ENCODE measurements around the gene KCNK17. TPM values are rescaled to one million over a fixed set of nuclear protein-coding genes. Genes with fewer than 3 reads are reported as not detected.
"Not testable (repeated sequence)": the region's sequence is repeated elsewhere in the genome, so short reads cannot be mapped to it uniquely, and the experiment has no call there.

The KCNK17 gene
- total and polyA plus RNA-seq, 3 donors from 2014 or later: 0.32 to 0.47 (median 0.37) TPM

DNA sequence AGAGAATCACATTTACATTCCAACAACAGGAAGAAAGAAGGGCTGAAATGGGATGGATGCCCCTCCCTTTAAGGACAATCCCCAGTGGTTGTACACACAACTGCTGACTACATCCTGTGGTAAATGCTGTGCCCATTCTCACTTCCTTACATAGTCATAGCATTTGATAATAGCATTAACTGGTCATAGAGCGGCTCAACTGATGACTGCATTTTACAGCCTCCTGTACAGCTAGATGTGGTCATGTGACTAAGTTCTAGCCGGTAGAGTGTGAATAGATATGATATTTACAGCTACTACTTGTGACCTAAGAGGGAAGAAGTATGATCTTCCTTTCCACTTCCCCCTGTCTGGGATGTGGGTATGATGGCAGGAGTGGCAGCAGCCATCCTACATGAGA lies 24.7 kb downstream of the KCNK17 start:
- TF ChIP-seq, protein P1, sequence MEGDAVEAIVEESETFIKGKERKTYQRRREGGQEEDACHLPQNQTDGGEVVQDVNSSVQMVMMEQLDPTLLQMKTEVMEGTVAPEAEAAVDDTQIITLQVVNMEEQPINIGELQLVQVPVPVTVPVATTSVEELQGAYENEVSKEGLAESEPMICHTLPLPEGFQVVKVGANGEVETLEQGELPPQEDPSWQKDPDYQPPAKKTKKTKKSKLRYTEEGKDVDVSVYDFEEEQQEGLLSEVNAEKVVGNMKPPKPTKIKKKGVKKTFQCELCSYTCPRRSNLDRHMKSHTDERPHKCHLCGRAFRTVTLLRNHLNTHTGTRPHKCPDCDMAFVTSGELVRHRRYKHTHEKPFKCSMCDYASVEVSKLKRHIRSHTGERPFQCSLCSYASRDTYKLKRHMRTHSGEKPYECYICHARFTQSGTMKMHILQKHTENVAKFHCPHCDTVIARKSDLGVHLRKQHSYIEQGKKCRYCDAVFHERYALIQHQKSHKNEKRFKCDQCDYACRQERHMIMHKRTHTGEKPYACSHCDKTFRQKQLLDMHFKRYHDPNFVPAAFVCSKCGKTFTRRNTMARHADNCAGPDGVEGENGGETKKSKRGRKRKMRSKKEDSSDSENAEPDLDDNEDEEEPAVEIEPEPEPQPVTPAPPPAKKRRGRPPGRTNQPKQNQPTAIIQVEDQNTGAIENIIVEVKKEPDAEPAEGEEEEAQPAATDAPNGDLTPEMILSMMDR (IDR thresholded peaks at IDR 0.05): no peak
- no peak for TF ChIP-seq POLR2A (IDR thresholded peaks at IDR 0.05)
- Histone ChIP-seq H3K9me3 (no peaks in the 10 kb centered on the region), H3K27ac (no peak overlapping the region), H3K4me3 (no peak overlapping the region), H3K4me1 (no peaks in the 10 kb centered on the region), H3K36me3 (ENCODE audit: low read depth, missing control alignments) (no peaks in the 10 kb centered on the region), H3K27me3 (no peaks in the 10 kb centered on the region)
- no peak for DNase-seq
- WGBS, 2 donors: 84 to 89% methylated on average over 2 of the region's 2 CpGs
- intact Hi-C loops (cut with DNase I; ENCODE audit: low total_unique reads): no loop called here

DNA sequence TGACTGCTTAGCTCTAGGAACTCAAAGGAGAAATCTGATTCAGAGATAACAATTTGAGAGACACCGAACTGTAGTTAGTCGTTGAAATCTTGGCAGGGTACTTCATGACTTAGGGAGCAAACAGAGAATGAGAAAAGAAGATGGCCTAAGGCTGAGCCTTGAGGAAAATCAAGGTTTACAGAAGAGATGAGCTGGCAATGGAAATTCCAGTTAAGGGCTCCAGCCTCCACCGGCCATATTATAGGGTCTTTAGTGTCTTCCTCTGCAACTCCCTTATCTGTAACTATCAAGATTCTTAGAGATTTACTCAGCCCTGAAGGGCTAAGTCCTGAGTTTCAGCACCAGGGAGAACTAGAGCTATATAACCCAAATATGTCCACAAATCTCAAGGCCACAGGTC lies 26.6 kb downstream of the KCNK17 start:
- WGBS, 2 donors: 93 to 94% methylated on average over 3 of the region's 3 CpGs
- Histone ChIP-seq H3K4me1 (no peaks in the 10 kb centered on the region), H3K4me3 (no peak overlapping the region), H3K36me3 (ENCODE audit: low read depth, missing control alignments) (no peaks in the 10 kb centered on the region), H3K27me3 (no peaks in the 10 kb centered on the region), H3K9me3 (no peaks in the 10 kb centered on the region), H3K27ac (no peak overlapping the region)
- intact Hi-C loops (cut with DNase I; ENCODE audit: low total_unique reads): no loop called here
- DNase-seq: no peak
- TF ChIP-seq, protein P1 (IDR thresholded peaks at IDR 0.05): no peak
- no peak for TF ChIP-seq POLR2A (IDR thresholded peaks at IDR 0.05)

DNA sequence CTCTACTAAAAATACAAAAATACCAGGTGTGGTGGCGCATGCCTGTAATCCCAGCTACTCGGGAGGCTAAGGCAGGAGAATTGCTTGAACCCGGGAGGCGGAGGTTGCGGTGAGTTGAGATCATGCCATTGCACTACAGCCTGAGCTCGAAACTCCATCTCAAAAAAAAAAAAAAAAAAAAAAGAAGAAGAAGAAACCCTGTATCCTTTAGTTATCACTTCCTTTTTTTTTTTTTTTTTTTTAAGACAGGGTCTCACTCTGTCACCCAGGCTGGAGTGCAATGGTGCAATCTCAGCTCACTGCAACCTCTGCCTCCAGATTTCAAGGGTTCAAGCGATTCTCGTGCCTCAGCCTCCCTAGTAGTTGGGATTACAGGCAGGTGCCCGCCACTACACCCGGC lies 27.6 kb downstream of the KCNK17 start:
- H3K27ac ChIP-seq; H3K4me1 ChIP-seq; H3K36me3 ChIP-seq (ENCODE audit: low read depth, missing control alignments); intact Hi-C loops (cut with DNase I; ENCODE audit: low total_unique reads); H3K27me3 ChIP-seq; H3K4me3 ChIP-seq; H3K9me3 ChIP-seq; DNase-seq: not testable (repeated sequence)
- 67 to 89% methylated on average over 10 of the region's 10 CpGs for WGBS, 2 donors

DNA sequence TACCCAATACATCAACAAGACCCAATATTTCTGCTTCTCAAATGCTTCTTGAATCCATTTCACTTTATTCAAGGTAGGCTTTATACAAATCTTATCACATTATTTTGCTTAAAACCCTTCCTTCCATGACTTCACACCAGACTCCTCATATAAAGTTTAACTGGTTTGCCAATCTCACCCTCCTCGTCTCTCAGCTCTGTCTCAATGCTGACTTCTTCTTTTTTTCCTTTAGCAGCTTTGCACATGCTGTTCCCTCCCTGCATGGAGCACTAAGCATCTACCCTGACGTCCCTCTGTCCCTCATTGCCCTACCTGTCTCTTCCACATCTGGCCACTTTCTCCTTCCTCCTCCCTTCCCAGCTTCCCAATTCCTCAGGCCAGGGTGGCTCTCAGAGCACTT lies 31.4 kb downstream of the KCNK17 start:
- intact Hi-C loops (cut with DNase I; ENCODE audit: low total_unique reads): no loop called here
- Histone ChIP-seq H3K27ac (no peak overlapping the region), H3K4me1 (no peaks in the 10 kb centered on the region), H3K4me3 (no peak overlapping the region), H3K27me3 (no peaks in the 10 kb centered on the region), H3K9me3 (no peaks in the 10 kb centered on the region), H3K36me3 (ENCODE audit: low read depth, missing control alignments) (no peaks in the 10 kb centered on the region)
- TF ChIP-seq, protein P1 (IDR thresholded peaks at IDR 0.05): no peak
- TF ChIP-seq POLR2A (IDR thresholded peaks at IDR 0.05): no peak
- no peak for DNase-seq
- 74 to 92% methylated on average over 2 of the region's 2 CpGs for WGBS, 2 donors

DNA sequence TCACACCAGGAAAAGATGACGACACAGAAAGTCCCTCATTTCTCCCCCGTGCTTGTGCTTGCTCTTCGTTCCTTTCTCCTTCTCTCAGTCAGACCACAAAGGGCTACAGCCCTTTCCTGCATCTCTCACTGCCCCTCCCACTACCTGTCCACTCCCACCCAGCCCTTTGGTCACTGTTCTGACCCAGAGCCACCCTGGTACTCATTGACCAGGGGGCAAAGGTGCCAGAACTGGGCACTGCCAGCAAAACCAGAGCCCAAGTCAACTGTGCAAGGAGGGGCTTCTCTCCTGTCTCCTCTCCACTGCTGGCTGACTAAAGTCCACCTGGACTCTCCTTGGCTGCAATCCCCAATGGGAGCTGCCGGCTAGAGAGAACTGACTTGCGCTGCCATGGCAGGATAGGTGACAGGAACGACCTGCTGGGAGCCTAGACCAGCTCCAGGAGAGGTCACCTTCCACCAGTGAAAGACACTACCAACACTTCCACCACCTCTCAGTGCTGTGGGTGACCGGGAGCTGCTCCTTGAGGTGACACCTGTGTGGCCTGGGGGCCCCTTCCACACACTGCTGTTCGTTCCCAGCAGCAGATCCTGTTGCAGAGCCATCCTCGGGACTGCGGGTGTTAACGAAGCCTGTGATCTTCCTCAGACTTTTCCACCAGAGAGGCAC lies 32.8 kb downstream of the KCNK17 start:
- 77 to 81% methylated on average over 9 to 10 of the region's 11 CpGs for WGBS, 2 donors

More for the DNA sequence above, 32.8 kb downstream of the KCNK17 start:
- H3K27me3 ChIP-seq: no peaks in the 10 kb centered on the region
- intact Hi-C loops (cut with DNase I; ENCODE audit: low total_unique reads): no loop called here
- H3K4me3 ChIP-seq: no peak overlapping the region
- H3K9me3 ChIP-seq: no peaks in the 10 kb centered on the region
- H3K36me3 ChIP-seq (ENCODE audit: low read depth, missing control alignments): no peaks in the 10 kb centered on the region
- H3K27ac ChIP-seq: no peak overlapping the region
- DNase-seq: no peak
- H3K4me1 ChIP-seq: no peaks in the 10 kb centered on the region
- TF ChIP-seq, protein P1 (IDR thresholded peaks at IDR 0.05): no peak
